Endothelial cell of umbilical vein (primary cell): ENCODE data around the gene PTAFR.

Experiments
- EZH2 ChIP-seq: IDR thresholded peaks from 2 replicates; pipeline ENCODE4 v1.6.1; 2012; ENCODE audit warnings: borderline replicate concordance, low read depth, mild to moderate bottlenecking, moderate library complexity, low read length, inconsistent platforms; ENCODE audit not compliant: severe bottlenecking
- FOS ChIP-seq: IDR thresholded peaks from 2 replicates; pipeline ENCODE4 v1.6.1; 2011; ENCODE audit warnings: mild to moderate bottlenecking, low read length, moderate library complexity, borderline replicate concordance; ENCODE audit not compliant: insufficient read depth
- GATA2 ChIP-seq: IDR thresholded peaks from 2 replicates; pipeline ENCODE4 v1.7.0; 2011; ENCODE audit warnings: low read depth, mild to moderate bottlenecking, moderate library complexity, mixed read lengths, low read length; ENCODE audit not compliant: insufficient read length, insufficient read depth
- JUN ChIP-seq: IDR thresholded peaks from 2 replicates; pipeline ENCODE4 v1.6.1; 2011; ENCODE audit warnings: borderline replicate concordance, low read depth; ENCODE audit not compliant: insufficient read length, insufficient read depth
- MYC ChIP-seq: IDR thresholded peaks from one replicate; pipeline ENCODE4 v1.6.1; 2011; ENCODE audit warnings: mild to moderate bottlenecking, low read depth, low read length
- POLR2A ChIP-seq: IDR thresholded peaks from 2 replicates; pipeline ENCODE4 v1.6.1; 2012; ENCODE audit warnings: low read depth, mild to moderate bottlenecking, control low read depth, low read length
- POLR2AphosphoS5 ChIP-seq: IDR thresholded peaks from 2 replicates; pipeline ENCODE4 v1.6.1; 2012; ENCODE audit warnings: low read depth, mild to moderate bottlenecking, control low read depth, low read length, moderate library complexity; ENCODE audit not compliant: insufficient read depth
- TF ChIP-seq, protein P1 (sequence below), 2 donors: IDR thresholded peaks; 1 replicate in 1 of 2; 2 replicates in 1 of 2; pipeline ENCODE4 v1.5.1; 2011; ENCODE audit warnings: low read length in 2 of 2, mild to moderate bottlenecking in 2 of 2, moderate library complexity in 2 of 2, control low read depth in 1 of 2, inconsistent platforms in 1 of 2, low read depth in 1 of 2; ENCODE audit not compliant: insufficient read depth in 1 of 2; ENCODE audit errors: extremely low read depth in 1 of 2
- TF ChIP-seq, protein P2 (sequence below): IDR thresholded peaks from 2 replicates; pipeline ENCODE4 v1.6.1; 2011; ENCODE audit not compliant: insufficient read depth, insufficient read length

- TF ChIP-seq, protein P1, sequence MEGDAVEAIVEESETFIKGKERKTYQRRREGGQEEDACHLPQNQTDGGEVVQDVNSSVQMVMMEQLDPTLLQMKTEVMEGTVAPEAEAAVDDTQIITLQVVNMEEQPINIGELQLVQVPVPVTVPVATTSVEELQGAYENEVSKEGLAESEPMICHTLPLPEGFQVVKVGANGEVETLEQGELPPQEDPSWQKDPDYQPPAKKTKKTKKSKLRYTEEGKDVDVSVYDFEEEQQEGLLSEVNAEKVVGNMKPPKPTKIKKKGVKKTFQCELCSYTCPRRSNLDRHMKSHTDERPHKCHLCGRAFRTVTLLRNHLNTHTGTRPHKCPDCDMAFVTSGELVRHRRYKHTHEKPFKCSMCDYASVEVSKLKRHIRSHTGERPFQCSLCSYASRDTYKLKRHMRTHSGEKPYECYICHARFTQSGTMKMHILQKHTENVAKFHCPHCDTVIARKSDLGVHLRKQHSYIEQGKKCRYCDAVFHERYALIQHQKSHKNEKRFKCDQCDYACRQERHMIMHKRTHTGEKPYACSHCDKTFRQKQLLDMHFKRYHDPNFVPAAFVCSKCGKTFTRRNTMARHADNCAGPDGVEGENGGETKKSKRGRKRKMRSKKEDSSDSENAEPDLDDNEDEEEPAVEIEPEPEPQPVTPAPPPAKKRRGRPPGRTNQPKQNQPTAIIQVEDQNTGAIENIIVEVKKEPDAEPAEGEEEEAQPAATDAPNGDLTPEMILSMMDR (IDR thresholded peaks at IDR 0.05; ENCODE audit: extremely low read depth in 1 of 2, insufficient read depth in 1 of 2, low read depth in 1 of 2, low read length in 2 of 2) = no peak
- no peak for TF ChIP-seq EZH2
- no peak for TF ChIP-seq POLR2A
- TF ChIP-seq, protein P2, sequence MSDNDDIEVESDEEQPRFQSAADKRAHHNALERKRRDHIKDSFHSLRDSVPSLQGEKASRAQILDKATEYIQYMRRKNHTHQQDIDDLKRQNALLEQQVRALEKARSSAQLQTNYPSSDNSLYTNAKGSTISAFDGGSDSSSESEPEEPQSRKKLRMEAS = no peak
- no peak for TF ChIP-seq POLR2AphosphoS5
- no peak for TF ChIP-seq FOS
- no peak for TF ChIP-seq JUN
- no peak for TF ChIP-seq MYC
- no peak for TF ChIP-seq GATA2
These were observed 41.8 kb downstream of the PTAFR start for GRCh38 chr1:28134651-28135207.
